ENCODE measurements around the gene TNN.
"Not testable (repeated sequence)": the region's sequence is repeated elsewhere in the genome, so short reads cannot be mapped to it uniquely, and the experiment has no call there.

TNN gene

DNA sequence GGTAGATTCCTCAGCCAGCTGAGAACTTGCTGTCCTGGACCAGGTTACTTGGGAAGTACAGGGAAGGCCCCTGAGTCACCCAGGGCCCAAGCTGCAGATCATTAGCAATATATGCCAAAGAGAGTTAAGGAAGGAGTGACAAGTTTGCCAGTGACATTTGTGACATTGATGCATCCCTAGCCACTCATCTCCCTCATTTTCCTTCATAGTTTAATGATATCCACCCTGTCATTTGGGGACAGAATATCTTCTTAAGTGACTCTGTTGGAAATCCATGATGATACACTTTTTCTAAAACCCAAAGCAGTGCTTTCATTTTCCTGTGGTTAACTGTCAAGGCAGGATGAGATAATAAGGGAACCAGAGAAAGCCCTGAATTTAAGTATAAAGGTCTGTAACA lies 3.2 kb downstream of the TNN start:
- DNase-seq (ENCODE audit: low read depth in 2 of 2, low spot score in 1 of 2) = no peak

- DNase-seq (ENCODE audit: low read depth in 2 of 2, low spot score in 1 of 2) = no peak
Observed at GRCh38 chr1:175071276-175071943, 3.8 kb downstream of the TNN start.

GRCh38 chr1:175072099-175072951 lies 4.7 kb downstream of the TNN start:
- DNase-seq (ENCODE audit: low read depth in 2 of 2, low spot score in 1 of 2) = no peak

DNA sequence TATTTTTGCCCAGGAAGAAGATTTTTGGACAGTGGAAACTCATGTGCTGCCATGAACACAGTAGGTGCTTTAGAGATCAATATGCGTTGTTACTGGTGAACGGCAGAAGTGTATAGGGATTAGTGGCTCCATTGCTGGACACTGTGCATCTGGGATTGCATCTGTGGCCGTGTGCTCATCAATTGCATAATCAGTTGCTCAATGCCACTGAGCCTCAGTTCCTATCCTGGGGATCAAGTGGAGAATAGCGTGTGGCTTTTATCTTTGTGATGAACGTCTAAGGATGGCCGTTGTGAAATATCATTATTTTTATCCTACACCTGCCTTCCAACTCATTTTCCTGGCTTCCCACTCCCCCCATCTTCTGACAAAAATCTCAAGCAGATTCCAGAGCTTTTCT lies 5.4 kb downstream of the TNN start:
- DNase-seq (ENCODE audit: low read depth in 2 of 2, low spot score in 1 of 2) = no peak

- DNase-seq (ENCODE audit: low read depth in 2 of 2, low spot score in 1 of 2) = no peak
Observed at GRCh38 chr1:175073633-175074032, 6.0 kb downstream of the TNN start.

DNA sequence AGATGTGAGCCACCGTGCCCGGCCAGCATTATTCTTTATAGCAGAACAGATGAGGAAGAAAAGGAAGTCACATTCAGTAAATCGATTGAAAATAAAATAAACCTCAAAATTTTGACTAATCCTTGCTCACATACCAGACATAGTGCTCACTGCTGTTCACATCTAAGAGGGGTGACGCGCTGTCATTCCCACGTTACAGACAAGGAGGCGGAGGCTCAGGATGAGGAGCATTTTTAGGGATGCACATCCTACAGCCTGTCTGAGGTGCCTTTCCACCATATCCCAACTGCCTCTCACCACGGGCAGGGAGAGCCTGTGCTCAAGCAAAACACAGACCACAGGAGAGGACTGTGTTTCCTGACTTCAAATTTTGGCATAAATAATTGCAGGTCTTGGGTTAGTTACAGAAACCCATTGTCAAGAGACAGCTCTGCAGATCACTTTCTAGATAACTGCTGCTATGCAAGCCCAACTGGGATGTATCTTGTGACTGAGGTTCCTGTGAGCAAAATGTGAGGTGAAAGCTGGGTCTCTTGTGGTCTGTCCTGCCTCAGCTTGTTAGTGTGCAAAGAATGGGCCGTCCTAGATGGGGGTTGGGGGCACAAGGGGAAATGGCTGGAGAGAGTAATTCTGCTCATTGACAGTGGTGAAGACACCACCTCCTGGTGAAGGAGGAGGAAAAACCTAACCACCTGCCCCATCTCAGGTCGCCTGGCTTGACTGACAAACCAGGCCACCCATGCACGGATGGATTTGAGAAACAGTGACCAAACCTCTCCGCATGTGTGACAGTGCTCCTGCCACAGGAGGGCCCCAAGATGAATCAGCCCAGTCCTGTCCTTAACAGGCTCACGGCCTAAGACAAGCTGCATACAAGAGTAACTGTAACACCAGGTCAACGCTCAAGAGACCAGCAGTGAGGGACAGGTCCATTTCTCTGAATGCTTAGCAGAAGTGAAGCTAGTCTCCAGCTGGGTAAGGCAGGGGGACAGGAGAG lies 8.2 kb downstream of the TNN start:
- DNase-seq (ENCODE audit: low read depth in 2 of 2, low spot score in 1 of 2) = no peak

DNA sequence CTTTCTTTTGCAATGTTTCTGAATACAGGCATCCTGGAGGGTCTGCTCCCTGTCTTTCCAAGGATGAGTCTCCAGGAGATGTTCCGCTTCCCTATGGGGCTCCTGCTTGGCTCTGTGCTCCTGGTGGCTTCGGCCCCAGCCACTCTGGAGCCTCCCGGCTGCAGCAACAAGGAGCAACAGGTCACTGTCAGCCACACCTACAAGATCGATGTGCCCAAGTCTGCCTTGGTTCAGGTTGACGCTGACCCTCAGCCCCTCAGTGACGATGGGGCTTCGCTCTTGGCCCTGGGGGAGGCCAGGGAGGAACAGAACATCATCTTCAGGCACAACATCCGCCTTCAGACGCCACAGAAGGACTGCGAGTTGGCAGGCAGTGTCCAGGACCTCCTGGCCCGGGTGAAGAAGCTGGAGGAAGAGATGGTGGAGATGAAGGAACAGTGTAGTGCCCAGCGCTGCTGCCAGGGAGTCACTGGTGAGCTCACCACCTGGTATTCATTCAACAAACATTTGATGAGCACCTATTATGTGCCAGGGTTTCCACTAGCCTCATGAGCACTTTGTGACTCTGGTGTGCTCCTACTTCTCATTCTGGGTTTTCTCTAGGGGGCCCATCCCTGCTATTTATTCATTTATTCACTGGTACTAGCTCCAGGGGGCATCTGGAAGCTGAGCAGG lies 9.9 kb downstream of the TNN start:
- DNase-seq (ENCODE audit: low read depth in 2 of 2, low spot score in 1 of 2) = no peak

GRCh38 chr1:175078629-175079028 lies 11.0 kb downstream of the TNN start:
- no peak for DNase-seq (ENCODE audit: low read depth in 2 of 2, low spot score in 1 of 2)

GRCh38 chr1:175079338-175079737 lies 11.7 kb downstream of the TNN start:
- DNase-seq (ENCODE audit: low read depth in 2 of 2, low spot score in 1 of 2) = no peak

GRCh38 chr1:175080030-175080429 lies 12.4 kb downstream of the TNN start:
- no peak for DNase-seq (ENCODE audit: low read depth in 2 of 2, low spot score in 1 of 2)

- no peak for DNase-seq (ENCODE audit: low read depth in 2 of 2, low spot score in 1 of 2)
Observed at GRCh38 chr1:175081983-175082382, 14.3 kb downstream of the TNN start.

GRCh38 chr1:175088525-175088951 lies 20.9 kb downstream of the TNN start:
- DNase-seq (ENCODE audit: low read depth in 2 of 2, low spot score in 1 of 2) = no peak

- DNase-seq (ENCODE audit: low read depth in 2 of 2, low spot score in 1 of 2) = no peak
Observed at GRCh38 chr1:175089136-175089718, 21.6 kb downstream of the TNN start.

DNA sequence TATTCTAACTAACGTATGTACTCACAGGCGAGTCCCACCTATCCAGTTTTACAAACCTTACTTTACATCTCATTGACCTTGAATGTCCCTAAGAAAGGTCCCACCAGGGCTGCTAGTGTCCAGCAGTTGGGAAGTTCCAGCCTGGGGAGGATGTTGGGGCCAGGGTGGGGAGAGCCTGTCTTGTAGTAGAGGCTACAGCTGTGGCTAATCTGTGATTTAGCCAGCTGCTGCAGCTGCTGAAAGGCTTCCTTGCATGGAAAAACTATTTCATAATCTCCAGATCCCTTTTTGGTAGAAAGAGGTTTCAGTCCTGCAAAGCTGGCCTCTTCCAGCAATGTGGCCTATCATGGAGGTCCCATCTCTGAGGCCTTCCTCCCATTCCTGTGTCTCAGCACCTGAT lies 23.1 kb downstream of the TNN start:
- DNase-seq (ENCODE audit: low read depth in 2 of 2, low spot score in 1 of 2) = no peak

GRCh38 chr1:175094626-175095025 lies 27.0 kb downstream of the TNN start:
- DNase-seq (ENCODE audit: low read depth in 2 of 2, low spot score in 1 of 2) = no peak

DNA sequence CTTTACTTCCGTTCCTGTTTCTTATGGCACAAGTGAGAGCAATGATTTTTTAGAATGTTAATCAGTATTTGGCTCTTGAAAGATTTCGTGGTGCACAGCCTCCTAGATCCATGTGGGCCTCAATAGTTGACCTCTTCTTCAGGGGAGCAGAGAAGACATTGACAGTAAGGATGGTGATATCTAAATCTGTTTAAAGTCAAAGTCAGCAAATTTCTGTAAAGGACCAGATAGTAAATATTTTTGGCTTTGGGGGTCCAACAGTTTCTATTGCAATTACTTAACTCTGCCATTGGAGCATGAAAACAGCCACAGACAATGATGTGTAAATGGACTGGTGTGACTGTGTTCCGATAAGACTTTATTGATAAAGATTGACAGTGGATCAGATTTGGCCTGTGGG lies 27.4 kb downstream of the TNN start:
- DNase-seq (ENCODE audit: low read depth in 2 of 2, low spot score in 1 of 2) = no peak

DNA sequence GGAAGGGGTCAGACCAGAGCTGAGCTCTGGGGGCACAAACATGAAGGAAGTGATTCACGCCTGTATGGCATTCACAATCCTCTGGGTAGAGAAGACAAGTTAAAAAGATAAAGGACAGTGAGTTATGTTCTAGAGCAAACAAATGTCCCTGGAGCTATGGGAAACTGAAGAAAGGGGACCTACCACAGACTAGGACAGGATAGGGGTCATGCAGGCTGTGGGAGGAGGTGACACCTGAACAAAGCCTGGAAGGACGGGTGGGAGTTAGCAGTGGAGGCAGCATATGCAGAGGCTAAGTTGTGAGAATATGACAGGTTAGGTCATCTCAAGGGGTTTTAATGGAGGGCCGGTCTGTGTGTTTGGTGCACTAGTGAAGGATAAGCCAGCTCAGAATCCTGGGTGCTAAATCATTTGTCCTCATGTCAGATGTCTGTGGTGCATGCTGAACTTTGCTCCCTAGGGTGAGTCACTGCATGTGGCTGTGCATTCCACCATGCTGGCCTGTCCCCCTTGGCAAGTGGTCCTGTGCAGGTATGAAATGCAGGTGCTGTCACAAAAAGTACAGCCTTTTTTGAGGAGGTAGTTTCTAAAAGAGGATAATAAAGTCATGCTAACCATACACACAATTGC lies 28.5 kb downstream of the TNN start:
- DNase-seq (ENCODE audit: low read depth in 2 of 2, low spot score in 1 of 2) = no peak

DNA sequence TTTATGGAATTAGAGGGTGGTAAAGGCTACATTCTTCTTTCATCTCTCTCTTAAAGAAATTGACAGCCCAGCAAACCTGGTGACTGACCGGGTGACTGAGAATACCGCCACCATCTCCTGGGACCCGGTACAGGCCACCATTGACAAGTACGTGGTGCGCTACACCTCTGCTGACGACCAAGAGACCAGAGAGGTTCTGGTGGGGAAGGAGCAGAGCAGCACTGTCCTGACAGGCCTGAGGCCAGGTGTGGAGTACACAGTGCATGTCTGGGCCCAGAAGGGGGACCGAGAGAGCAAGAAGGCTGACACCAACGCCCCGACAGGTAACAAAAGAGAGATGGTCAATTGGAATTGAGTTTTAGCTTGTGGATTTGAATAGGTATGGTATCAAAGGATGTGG lies 29.7 kb downstream of the TNN start:
- no peak for DNase-seq (ENCODE audit: low read depth in 2 of 2, low spot score in 1 of 2)

DNA sequence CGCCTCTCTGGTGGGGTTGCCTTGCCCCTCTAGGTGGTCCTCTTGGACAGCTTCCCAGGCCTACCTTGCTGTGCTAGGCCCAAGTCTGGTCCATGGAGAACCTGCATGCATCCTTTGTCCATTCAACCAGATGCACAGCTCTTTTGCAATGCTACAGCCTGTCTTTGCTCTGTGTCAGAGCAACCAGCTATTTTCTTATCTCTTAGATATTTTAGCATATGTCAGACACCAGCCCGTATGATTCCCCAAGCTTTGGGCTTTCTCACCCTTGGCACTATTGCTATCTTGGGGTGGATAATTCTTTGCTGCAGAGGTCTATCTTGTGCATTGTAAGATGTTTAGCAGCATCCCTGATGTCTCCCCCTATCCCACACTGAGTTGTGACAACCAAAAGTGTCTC lies 32.3 kb downstream of the TNN start:
- no peak for DNase-seq (ENCODE audit: low read depth in 2 of 2, low spot score in 1 of 2)

GRCh38 chr1:175102166-175102565 lies 34.5 kb downstream of the TNN start:
- not testable (repeated sequence) for DNase-seq (ENCODE audit: low read depth in 2 of 2, low spot score in 1 of 2)
